Osteocyte (in vitro differentiated cells): ENCODE results near the gene LMNTD2. TPM values are rescaled to one million over a fixed set of nuclear protein-coding genes. Genes with fewer than 3 reads are reported as not detected.
"Not testable (repeated sequence)": the region's sequence is repeated elsewhere in the genome, so short reads cannot be mapped to it uniquely, and the experiment has no call there.

Experiments
- DNase-seq: peaks from one replicate; pipeline ENCODE4 v3.0.0; 2021; ENCODE audit warnings: mixed read lengths; ENCODE audit not compliant: unreplicated experiment; ENCODE audit errors: extremely low spot score
- H3K27ac Mint-ChIP-seq: one replicate; pipeline ENCODE4 v1.8.0; 2021; ENCODE audit warnings: mild to moderate bottlenecking, mixed read lengths; ENCODE audit not compliant: unreplicated experiment
- H3K27me3 Mint-ChIP-seq: one replicate; pipeline ENCODE4 v1.8.0; 2021; ENCODE audit warnings: mixed read lengths; ENCODE audit not compliant: unreplicated experiment
- H3K36me3 Mint-ChIP-seq: one replicate; pipeline ENCODE4 v1.8.0; 2021; ENCODE audit warnings: mixed read lengths; ENCODE audit not compliant: unreplicated experiment
- H3K4me1 Mint-ChIP-seq: one replicate; pipeline ENCODE4 v1.8.0; 2021; ENCODE audit warnings: mixed read lengths; ENCODE audit not compliant: unreplicated experiment
- H3K4me3 Mint-ChIP-seq: one replicate; pipeline ENCODE4 v1.8.0; 2021; ENCODE audit warnings: mild to moderate bottlenecking, moderate library complexity, mixed read lengths; ENCODE audit not compliant: unreplicated experiment
- H3K9me3 Mint-ChIP-seq: one replicate; pipeline ENCODE4 v1.8.0; 2021; ENCODE audit warnings: mixed read lengths; ENCODE audit not compliant: unreplicated experiment
- CTCF ChIP-seq: fragments of 200-600 bp; sonication (generic); IDR thresholded peaks from 2 replicates; pipeline ENCODE4 v1.5.0; 2021; ENCODE audit warnings: antibody characterized with exemption, mild to moderate bottlenecking, moderate library complexity
- total RNA-seq: library from RNA; stranded (reverse); gene quantifications from 2 replicates; pipeline ENCODE4 v1.2.1, GENCODE V29; 2021

LMNTD2 gene
- total RNA-seq, 1 donor from 2014 or later: 6.4 TPM

- Mint-ChIP-seq H3K9me3 (no peaks in the 10 kb centered on the region), H3K4me3 (peak within 1 kb of the TSS; percentile 97), H3K27ac (peak within 1 kb of the TSS; percentile 99), H3K36me3 (peaks cover 1% of the 10 kb centered on the region), H3K4me1 (peaks cover 37% of the 10 kb centered on the region), H3K27me3 (peaks cover 3% of the 10 kb centered on the region)
- DNase-seq: peak; percentile 99
- no peak for TF ChIP-seq CTCF
Measured at GRCh38 chr11:575996-576768, 15.6 kb upstream of the LMNTD2 start, which contains the start of gene PHRF1. Gene PHRF1, plus strand, starts transcription at chr11:576470. Its CDS starts 5,043 bp downstream, at chr11:581513.

DNA sequence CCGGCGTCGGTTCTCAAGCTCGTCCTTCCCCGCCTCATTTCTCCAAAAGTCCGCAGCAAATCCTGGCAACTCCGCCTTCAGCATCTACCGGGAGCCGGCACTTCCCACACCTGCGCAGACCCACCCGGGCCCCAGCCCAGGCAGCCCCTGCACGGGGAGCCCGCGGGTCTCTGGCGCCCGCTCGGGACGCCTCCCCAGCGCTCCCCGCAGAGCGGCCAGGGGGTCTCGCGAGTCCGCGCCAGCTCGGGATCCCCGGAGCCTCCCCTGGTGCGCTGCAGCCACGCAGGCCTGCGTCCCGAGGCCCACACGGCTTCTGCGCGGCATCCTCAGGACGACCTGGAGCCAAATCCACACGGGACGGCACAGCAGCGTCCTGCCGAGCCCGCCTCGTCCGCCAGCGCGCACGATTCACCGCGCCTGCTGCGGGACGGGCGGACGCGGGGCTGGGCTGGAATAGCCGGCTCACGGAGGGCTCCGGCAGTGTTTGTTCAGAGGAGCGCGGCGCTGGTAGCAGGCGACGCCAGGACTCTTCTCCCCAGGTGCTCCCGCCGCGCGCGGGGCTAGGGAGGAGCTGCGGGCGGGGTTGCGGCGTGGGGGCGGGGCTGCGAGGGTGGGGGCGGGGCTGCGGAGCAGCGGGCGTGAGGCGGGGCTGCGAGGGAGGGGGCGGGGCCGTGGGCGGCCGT lies 14.9 kb upstream of the LMNTD2 start:
- TF ChIP-seq CTCF: no peak
- DNase-seq: no peak
- Mint-ChIP-seq H3K4me1 (peaks cover 37% of the 10 kb centered on the region), H3K27me3 (peaks cover 3% of the 10 kb centered on the region), H3K27ac (no peak overlapping the region), H3K9me3 (no peaks in the 10 kb centered on the region), H3K4me3 (peak overlapping the region; percentile 79), H3K36me3 (no peaks in the 10 kb centered on the region)

GRCh38 chr11:574632-575312 lies 14.2 kb upstream of the LMNTD2 start:
- H3K4me3 Mint-ChIP-seq: peak overlapping the region; percentile 79
- TF ChIP-seq CTCF: no peak
- H3K27ac Mint-ChIP-seq: no peak overlapping the region
- no peak for DNase-seq
- no peaks in the 10 kb centered on the region for H3K36me3 Mint-ChIP-seq
- H3K27me3 Mint-ChIP-seq: peaks cover 3% of the 10 kb centered on the region
- H3K4me1 Mint-ChIP-seq: peaks cover 34% of the 10 kb centered on the region
- H3K9me3 Mint-ChIP-seq: no peaks in the 10 kb centered on the region

GRCh38 chr11:574031-574570 lies 13.6 kb upstream of the LMNTD2 start:
- not testable (repeated sequence) for DNase-seq, H3K27me3 Mint-ChIP-seq, H3K27ac Mint-ChIP-seq, H3K36me3 Mint-ChIP-seq, H3K9me3 Mint-ChIP-seq
- peaks cover 29% of the 10 kb centered on the region for H3K4me1 Mint-ChIP-seq
- peak overlapping the region; percentile 79 for H3K4me3 Mint-ChIP-seq

- no peak for DNase-seq
- Mint-ChIP-seq H3K4me1 (peaks cover 21% of the 10 kb centered on the region), H3K27me3 (peaks cover 3% of the 10 kb centered on the region), H3K27ac (no peak overlapping the region), H3K4me3 (no peak overlapping the region), H3K36me3 (no peaks in the 10 kb centered on the region), H3K9me3 (no peaks in the 10 kb centered on the region)
- TF ChIP-seq CTCF: no peak
Measured at GRCh38 chr11:573146-573759, 12.7 kb upstream of the LMNTD2 start.
